Activated naive CD8-positive, alpha-beta T cell treated with anti-CD3 and anti-CD28 coated beads for 36 hours (primary cell): ENCODE results near the gene AKAP10. TPM values are rescaled to one million over a fixed set of nuclear protein-coding genes. Genes with fewer than 3 reads are reported as not detected.

Source experiments
- DNase-seq: peaks from one replicate; pipeline ENCODE4 v3.0.0; 2021
- H3K27ac Mint-ChIP-seq: one replicate; pipeline ENCODE4 v1.8.0; 2022; ENCODE audit warnings: mild to moderate bottlenecking, moderate library complexity, mixed read lengths
- H3K27me3 Mint-ChIP-seq: one replicate; pipeline ENCODE4 v1.8.0; 2022; ENCODE audit warnings: mild to moderate bottlenecking, mixed read lengths
- H3K36me3 Mint-ChIP-seq: one replicate; pipeline ENCODE4 v1.8.0; 2021; ENCODE audit warnings: mild to moderate bottlenecking, mixed read lengths
- H3K4me1 Mint-ChIP-seq: one replicate; pipeline ENCODE4 v1.8.0; 2021; ENCODE audit warnings: mixed read lengths
- H3K4me3 Mint-ChIP-seq: one replicate; pipeline ENCODE4 v1.8.0; 2022; ENCODE audit warnings: mild to moderate bottlenecking, moderate library complexity, mixed read lengths
- H3K9me3 Mint-ChIP-seq: one replicate; pipeline ENCODE4 v1.8.0; 2022; ENCODE audit warnings: mixed read lengths
- total RNA-seq, 2 experiments: library from RNA; stranded (reverse); gene quantifications; one replicate each; pipeline ENCODE4 v1.2.3, GENCODE V29; 2021

The AKAP10 gene
- total RNA-seq, 2 experiments from 2014 or later: 25.7 to 27.5 TPM

DNA sequence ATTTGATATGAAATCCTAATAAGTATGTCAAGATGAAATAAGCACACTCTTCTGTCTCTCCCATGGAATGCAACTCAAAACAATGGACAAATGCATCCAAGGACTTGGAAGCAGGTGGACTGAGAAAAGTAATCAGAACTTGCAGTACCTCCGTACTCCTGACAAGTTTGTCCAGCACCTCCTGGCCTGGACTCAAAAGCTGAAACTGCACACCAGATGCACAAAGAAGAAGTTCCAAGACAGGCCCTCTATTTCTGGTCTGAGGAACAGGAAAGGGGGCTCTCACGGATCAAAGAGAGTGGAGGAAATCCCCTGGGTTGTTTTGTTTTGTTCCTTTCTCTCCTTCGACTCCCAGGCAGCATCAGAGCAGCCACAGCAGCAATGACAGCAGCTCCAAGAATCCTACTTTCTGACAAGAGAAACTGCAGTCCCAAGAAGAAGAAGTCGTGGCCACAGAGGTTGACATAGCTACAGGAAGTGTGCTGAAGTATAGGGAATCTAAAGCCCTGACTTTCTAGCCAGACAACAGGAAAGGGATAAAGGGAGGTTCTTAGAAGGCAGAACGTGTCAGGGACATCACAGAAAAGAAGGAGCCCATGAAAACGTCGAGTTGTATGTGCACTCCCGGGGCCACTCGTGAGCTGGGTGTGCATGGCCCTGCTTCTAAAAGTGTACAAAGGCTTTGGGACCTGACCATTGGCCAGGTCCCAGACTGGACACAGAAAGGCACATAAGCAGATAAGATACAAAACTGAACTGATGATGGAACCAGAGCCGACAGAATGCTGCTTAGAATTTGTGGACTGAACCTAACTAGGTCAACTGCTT, 29.3 kb downstream of the AKAP10 start:
- Mint-ChIP-seq H3K27me3 (no peaks in the 10 kb centered on the region), H3K4me1 (peaks cover 45% of the 10 kb centered on the region), H3K9me3 (no peaks in the 10 kb centered on the region), H3K36me3 (peaks cover 34% of the 10 kb centered on the region), H3K27ac (peak overlapping the region; percentile 18), H3K4me3 (no peak overlapping the region)
- DNase-seq: no peak

DNA sequence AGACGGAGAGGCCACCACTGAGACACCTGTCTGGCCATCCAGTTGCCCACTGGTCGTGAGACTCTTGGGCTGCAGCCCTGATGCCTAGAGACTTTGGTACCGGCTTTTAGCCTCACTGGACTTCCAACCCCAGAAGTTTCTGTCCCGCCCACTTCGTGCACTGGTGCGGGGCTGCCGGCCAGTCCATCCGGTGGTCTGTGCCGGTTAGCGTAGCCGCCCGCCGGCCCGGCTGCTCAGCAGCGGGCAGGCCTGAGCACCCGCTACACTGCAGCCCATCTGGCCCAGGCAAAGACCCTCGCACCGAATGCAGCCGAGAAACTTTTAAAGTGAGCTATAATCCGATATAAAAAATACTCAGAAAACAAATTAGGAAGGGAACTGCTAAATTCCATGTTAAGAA, 30.7 kb downstream of the AKAP10 start:
- no peak overlapping the region for H3K27ac Mint-ChIP-seq
- H3K4me1 Mint-ChIP-seq: peaks cover 44% of the 10 kb centered on the region
- H3K9me3 Mint-ChIP-seq: no peaks in the 10 kb centered on the region
- DNase-seq: no peak
- H3K4me3 Mint-ChIP-seq: no peak overlapping the region
- no peaks in the 10 kb centered on the region for H3K27me3 Mint-ChIP-seq
- peaks cover 29% of the 10 kb centered on the region for H3K36me3 Mint-ChIP-seq

DNA sequence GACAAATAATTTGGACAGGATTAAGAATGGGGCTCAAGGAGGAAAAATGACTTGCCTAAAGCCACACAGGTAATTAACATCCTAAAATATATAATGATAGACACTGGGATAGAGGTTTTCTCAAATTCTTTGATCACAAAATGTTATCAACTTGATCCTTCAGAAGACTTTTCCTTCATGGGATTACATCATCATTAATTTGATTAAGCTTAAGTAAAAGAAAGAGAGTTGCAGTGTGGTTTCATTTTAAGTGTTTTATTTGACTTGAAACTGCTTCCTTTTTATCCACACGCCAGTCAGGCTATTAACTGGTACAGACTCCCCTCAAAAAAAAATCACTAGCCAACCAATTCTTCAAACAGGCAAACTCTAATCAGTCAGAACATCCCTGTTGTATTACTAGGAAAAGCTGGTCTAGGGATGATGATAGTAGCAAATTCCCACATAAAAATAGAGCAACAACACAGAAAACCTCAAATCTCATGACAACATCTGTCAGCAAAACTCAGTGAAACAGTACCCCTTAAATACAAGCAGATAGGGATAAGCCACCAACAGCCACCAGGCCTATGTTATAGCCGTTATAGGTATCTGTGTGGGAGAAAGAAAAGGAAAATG, 32.5 kb downstream of the AKAP10 start:
- Mint-ChIP-seq H3K9me3 (no peaks in the 10 kb centered on the region), H3K4me1 (peaks cover 44% of the 10 kb centered on the region), H3K27me3 (no peaks in the 10 kb centered on the region), H3K36me3 (peaks cover 22% of the 10 kb centered on the region), H3K27ac (peak overlapping the region; percentile 62), H3K4me3 (no peak overlapping the region)
- no peak for DNase-seq

DNA sequence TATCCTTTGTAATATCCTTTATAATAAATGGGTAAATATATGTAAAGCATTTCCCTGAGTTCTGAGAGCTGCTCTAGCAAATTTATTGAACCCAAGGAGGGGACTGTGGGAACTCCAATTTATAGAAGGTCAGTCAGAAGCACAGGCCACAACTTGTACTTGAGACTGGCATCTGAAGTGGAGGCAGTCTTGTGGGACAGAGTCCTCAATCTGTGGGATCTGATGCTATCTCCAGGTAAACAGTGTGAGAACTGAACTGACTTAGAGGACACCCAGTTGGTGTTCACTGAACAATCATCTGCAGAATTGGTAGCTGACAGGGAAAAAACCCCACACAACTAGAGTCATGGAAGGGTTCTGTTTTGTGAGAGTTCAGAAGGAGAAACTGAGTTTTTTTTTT, 34.0 kb downstream of the AKAP10 start:
- no peak for DNase-seq
- no peak overlapping the region for H3K27ac Mint-ChIP-seq
- no peaks in the 10 kb centered on the region for H3K9me3 Mint-ChIP-seq
- H3K4me1 Mint-ChIP-seq: peaks cover 38% of the 10 kb centered on the region
- no peak overlapping the region for H3K4me3 Mint-ChIP-seq
- no peaks in the 10 kb centered on the region for H3K27me3 Mint-ChIP-seq
- H3K36me3 Mint-ChIP-seq: peaks cover 25% of the 10 kb centered on the region

DNA sequence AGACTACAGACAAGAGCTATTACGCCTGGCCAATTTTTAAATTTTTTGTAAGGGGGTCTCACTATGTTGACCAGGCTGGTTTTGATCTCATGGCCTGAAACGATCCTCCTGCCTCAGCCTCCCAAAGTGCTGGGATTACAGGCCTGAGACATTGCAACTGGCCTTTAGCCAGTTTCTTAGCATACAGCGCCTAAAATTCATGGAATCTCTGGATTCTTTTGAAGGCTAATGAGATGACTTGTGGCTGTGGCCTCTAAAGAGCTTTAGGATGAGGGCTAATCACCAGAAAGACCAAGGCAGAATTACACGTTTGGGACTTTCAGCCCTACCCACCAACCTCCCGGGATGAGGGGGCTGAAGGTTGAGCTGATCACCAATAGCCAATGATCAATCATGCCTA, 34.6 kb downstream of the AKAP10 start:
- Mint-ChIP-seq H3K4me1 (peaks cover 32% of the 10 kb centered on the region), H3K9me3 (no peaks in the 10 kb centered on the region), H3K36me3 (peaks cover 23% of the 10 kb centered on the region), H3K4me3 (no peak overlapping the region), H3K27me3 (no peaks in the 10 kb centered on the region), H3K27ac (no peak overlapping the region)
- DNase-seq: no peak

DNA sequence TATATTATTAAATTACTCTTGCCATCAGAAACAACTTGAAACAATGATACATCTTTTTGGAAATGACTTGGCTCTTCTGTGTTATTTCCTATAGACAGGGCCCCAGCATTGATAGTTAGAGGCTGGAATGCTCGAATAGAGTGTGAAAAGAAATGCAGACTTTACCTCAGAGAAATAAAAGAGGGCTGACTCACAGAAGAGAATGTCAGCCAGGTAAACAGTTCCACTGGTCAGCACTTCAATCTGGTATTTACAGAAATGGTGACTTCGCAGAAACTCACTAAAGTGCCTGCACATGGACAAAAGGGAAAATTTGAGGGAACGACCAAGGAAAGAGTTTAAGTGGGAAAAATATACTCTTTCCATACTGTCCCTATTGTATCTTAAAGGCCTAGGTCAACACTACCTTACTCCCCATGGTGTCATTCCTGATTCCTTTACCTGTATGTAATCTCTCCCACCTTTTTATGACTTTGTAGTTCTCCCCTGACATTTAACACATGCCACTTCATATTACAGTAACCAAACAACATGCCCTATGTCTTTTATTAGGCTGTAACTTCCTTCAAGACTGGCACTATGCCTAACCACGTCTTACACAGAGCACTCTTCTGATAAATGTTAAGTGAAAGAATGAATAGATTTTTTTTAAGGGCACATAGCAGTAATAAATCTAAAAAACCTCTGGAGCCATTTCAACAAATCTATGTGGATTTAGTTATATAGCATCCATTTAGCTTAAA, 36.7 kb downstream of the AKAP10 start:
- Mint-ChIP-seq H3K36me3 (peaks cover 24% of the 10 kb centered on the region), H3K27ac (no peak overlapping the region), H3K4me3 (no peak overlapping the region), H3K27me3 (no peaks in the 10 kb centered on the region), H3K4me1 (peaks cover 26% of the 10 kb centered on the region), H3K9me3 (no peaks in the 10 kb centered on the region)
- no peak for DNase-seq

DNA sequence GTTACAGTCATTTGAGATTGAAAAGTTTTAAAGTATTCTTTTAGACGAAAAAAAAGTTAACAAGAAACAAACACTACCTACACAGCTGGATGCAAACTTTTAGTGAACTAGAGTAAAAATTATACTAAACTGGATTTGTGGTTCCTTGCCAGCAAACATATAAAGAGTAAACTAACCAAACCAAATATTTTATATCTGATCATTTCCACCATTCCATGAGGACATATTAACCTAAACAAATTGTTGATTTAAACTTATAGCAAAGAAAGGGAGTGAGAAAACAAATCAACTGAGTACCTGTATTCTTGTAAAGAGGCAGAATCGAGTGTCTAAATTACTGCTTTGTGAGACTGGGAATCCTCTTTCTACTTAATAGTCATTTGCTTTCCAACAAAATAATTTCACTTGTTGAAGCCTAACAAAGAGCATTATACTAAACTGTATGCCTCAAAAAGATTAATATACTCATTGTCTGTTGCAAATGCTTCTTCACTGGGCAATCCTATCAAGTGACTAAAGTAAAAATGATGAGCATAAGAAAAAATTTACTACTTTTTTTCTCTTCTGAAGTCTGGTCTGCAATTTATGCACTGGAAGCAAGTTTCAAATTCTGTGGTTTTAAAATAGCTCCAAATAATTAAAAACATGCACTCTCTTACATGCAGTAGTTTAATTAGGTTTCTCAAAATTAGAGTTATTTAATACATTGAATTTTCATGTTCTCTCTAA, 37.5 kb downstream of the AKAP10 start:
- H3K27me3 Mint-ChIP-seq: no peaks in the 10 kb centered on the region
- no peak overlapping the region for H3K4me3 Mint-ChIP-seq
- peak overlapping the region; percentile 45 for H3K27ac Mint-ChIP-seq
- H3K9me3 Mint-ChIP-seq: no peaks in the 10 kb centered on the region
- peaks cover 22% of the 10 kb centered on the region for H3K4me1 Mint-ChIP-seq
- H3K36me3 Mint-ChIP-seq: peaks cover 20% of the 10 kb centered on the region
- no peak for DNase-seq

DNA sequence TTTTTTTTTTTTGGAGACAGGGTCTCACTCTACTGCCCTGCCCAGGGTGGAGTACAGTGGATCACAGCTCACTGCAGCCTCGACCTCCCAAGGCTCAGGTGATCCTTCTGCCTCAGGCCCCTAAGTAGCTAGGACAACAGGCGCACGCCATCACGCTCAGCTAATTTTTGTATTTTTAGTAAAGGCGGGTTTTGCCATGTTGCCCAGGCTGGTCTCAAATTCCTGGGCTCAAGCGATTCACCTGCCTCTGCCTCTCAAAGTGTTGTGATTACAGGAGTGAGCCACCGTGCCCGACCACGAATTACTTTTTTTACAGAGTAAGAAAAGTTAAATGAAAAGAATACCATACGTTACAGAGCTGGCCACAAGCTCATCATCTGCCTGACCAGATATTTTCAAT, 38.9 kb downstream of the AKAP10 start:
- no peak for DNase-seq
- no peak overlapping the region for H3K4me3 Mint-ChIP-seq
- H3K9me3 Mint-ChIP-seq: no peaks in the 10 kb centered on the region
- H3K27ac Mint-ChIP-seq: no peak overlapping the region
- no peaks in the 10 kb centered on the region for H3K27me3 Mint-ChIP-seq
- H3K36me3 Mint-ChIP-seq: peaks cover 14% of the 10 kb centered on the region
- peaks cover 11% of the 10 kb centered on the region for H3K4me1 Mint-ChIP-seq

DNA sequence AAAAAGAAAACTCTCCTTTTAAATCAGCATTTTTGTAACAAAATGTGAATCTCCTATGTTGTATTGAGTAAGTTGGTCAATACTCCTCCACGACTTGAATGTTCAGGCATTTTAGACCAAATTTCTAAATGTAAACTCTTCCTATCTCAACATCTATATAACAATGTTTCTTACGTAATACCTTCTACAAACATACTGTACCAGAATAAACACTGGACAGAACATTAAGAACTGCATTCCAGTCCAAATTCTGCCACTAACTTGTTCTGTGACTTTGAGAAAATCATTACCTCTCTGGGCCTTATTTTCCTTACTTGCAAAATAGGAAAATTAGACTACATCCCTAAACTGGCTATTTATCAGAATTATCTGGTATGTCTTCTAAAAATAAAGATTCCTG, 40.1 kb downstream of the AKAP10 start:
- H3K9me3 Mint-ChIP-seq: no peaks in the 10 kb centered on the region
- H3K4me1 Mint-ChIP-seq: peaks cover 6% of the 10 kb centered on the region
- H3K4me3 Mint-ChIP-seq: no peak overlapping the region
- no peak overlapping the region for H3K27ac Mint-ChIP-seq
- H3K27me3 Mint-ChIP-seq: no peaks in the 10 kb centered on the region
- peaks cover 13% of the 10 kb centered on the region for H3K36me3 Mint-ChIP-seq
- DNase-seq: no peak

DNA sequence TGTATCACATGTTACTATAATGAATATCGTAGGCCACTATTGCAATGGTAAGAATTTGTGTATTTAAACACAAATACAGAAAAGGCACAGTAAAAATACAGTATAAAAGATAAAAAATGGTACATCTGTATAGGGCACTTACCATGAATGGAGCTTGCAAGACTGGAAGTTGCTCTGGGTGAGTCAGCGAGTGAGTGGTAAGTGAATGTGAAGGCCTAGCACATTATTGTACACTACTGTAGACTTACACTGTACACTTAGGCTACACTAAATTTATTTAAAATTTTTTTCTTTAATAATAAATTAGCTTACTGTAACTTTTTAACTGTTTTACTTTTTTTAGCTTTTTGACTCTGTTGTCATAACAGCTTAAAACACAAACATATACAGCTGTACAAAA, 42.5 kb downstream of the AKAP10 start:
- Mint-ChIP-seq H3K27ac (no peak overlapping the region), H3K4me1 (peaks cover 3% of the 10 kb centered on the region), H3K36me3 (peaks cover 16% of the 10 kb centered on the region), H3K9me3 (no peaks in the 10 kb centered on the region), H3K4me3 (no peak overlapping the region), H3K27me3 (no peaks in the 10 kb centered on the region)
- DNase-seq: no peak

DNA sequence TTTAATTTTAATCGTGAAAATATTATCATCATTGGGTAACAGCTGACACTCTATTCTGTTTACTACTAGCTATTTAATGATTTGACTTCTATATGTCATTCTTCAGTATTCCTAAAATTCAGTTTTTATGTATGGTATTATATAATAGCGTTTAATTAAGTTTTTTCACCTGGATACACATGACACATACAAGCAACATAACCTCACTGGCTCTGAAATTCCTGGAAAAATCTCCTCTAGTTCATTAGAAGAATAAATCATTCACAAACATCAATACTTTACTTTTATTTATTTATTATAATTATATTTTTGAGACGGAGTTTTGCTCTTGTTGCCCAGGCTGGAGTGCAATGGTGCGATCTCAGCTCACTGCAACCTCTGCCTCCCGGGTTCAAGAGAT, 44.0 kb downstream of the AKAP10 start:
- DNase-seq: no peak
- peaks cover 18% of the 10 kb centered on the region for H3K36me3 Mint-ChIP-seq
- no peaks in the 10 kb centered on the region for H3K9me3 Mint-ChIP-seq
- H3K4me1 Mint-ChIP-seq: peaks cover 5% of the 10 kb centered on the region
- no peak overlapping the region for H3K27ac Mint-ChIP-seq
- H3K4me3 Mint-ChIP-seq: no peak overlapping the region
- H3K27me3 Mint-ChIP-seq: no peaks in the 10 kb centered on the region

DNA sequence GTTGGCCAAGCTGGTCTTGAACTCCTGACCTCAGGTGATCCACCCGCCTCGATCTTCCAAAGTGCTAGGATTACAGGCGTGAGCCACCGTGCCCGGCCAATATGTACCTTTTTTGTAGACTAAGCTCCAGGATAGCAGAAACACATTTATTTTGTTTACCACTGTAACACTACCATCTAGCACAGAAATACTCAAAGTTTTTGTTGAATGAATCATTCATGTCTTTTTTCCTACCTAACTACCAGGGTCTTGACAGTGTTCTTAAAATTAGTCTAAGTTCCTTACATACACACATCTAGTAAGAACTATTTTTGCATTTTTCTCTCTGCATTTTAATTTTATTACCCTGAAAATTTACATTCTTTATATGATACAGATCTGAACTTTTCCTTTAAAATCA, 44.4 kb downstream of the AKAP10 start:
- H3K4me3 Mint-ChIP-seq: no peak overlapping the region
- no peak overlapping the region for H3K27ac Mint-ChIP-seq
- DNase-seq: no peak
- H3K9me3 Mint-ChIP-seq: no peaks in the 10 kb centered on the region
- H3K4me1 Mint-ChIP-seq: peaks cover 8% of the 10 kb centered on the region
- H3K27me3 Mint-ChIP-seq: no peaks in the 10 kb centered on the region
- H3K36me3 Mint-ChIP-seq: peaks cover 22% of the 10 kb centered on the region

DNA sequence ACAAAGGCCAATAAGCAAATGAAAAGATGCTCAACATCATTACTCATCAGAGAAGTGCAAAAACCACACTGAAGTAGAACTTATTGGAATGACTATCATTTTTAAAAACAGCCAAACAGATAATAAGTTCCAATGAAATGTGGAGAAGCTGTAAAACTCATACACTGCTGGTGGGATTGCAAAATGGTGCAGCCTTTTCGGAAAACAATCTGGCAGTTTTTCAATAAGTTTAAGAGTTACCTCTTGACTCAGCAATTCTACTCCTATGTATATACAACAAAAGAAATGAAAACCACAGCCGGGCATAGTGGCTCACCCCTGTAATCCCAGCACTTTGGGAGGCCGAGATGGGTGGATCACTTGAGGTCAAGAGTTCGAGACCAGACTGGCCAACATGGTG, 49.3 kb downstream of the AKAP10 start:
- no peak for DNase-seq
- no peaks in the 10 kb centered on the region for H3K9me3 Mint-ChIP-seq
- H3K36me3 Mint-ChIP-seq: peaks cover 38% of the 10 kb centered on the region
- no peak overlapping the region for H3K4me3 Mint-ChIP-seq
- peak overlapping the region; percentile 12 for H3K27ac Mint-ChIP-seq
- H3K4me1 Mint-ChIP-seq: peaks cover 17% of the 10 kb centered on the region
- no peaks in the 10 kb centered on the region for H3K27me3 Mint-ChIP-seq

DNA sequence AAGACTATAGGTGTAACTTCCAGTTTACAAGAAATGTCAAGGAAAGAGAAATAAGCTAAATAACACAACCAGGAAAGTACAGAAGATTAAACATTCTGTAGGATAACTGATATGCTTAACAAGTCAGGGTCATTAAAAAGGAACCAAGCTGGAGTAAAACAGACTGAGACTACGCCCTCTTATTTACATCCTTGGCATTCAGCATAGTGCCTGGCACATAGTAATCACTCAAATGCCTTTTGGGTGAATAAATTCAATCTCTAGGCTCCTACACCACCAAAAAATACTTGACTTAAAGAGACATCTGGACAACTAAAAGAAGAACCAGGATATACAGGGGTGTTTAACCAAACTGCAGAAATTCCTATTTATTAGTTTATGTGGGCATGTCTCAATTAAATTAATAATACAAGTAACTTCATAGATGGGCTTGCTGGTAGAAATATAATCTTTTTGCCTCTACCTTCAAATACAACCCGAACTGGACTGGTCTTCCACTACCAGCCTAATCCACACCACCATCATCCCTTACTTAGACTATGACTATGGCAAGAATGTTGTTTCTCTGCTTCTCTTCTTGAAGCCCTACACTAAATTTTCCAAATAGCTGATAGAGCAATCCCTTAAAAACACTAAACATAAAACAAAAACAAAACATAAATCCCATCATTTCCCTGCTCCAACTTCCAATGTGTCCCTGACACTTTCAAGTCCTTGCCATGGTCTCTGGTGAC, 62.2 kb downstream of the AKAP10 start:
- Mint-ChIP-seq H3K4me1 (no peaks in the 10 kb centered on the region), H3K27me3 (no peaks in the 10 kb centered on the region), H3K27ac (peak overlapping the region; percentile 3), H3K4me3 (no peak overlapping the region), H3K36me3 (peaks cover 27% of the 10 kb centered on the region), H3K9me3 (no peaks in the 10 kb centered on the region)
- no peak for DNase-seq
